NCI-H526 (cell line): Measurements from ENCODE around the gene PLEKHH1.

Experiments
- DNase-seq, 2 experiments: peaks; one replicate each; lab custom pipeline; 2025; lab: John Stamatoyannopoulos, UW

The PLEKHH1 gene

GRCh38 chr14:67567654-67568053 is 34.6 kb downstream of the PLEKHH1 start:
- DNase-seq, result no peak

GRCh38 chr14:67569011-67569650 is 36.0 kb downstream of the PLEKHH1 start:
- DNase-seq, result no peak

- DNase-seq, result no peak
Observed at GRCh38 chr14:67569651-67570290, 36.7 kb downstream of the PLEKHH1 start.

- DNase-seq, result peak; percentile 29 to 36
Observed at GRCh38 chr14:67570453-67570852, 37.4 kb downstream of the PLEKHH1 start.

- DNase-seq, result peak; percentile 20 to 74
Observed at GRCh38 chr14:67571275-67571990, 38.3 kb downstream of the PLEKHH1 start.

GRCh38 chr14:67571991-67572323 is 38.9 kb downstream of the PLEKHH1 start:
- DNase-seq, result no peak

- no peak for DNase-seq
Observed at GRCh38 chr14:67572608-67573007, 39.5 kb downstream of the PLEKHH1 start.

- DNase-seq, result no peak
Observed at GRCh38 chr14:67573228-67574010, 40.3 kb downstream of the PLEKHH1 start.

GRCh38 chr14:67574156-67574555 is 41.1 kb downstream of the PLEKHH1 start:
- no peak for DNase-seq

- DNase-seq, result no peak
Observed at GRCh38 chr14:67574806-67575205, 41.7 kb downstream of the PLEKHH1 start.

GRCh38 chr14:67575684-67576083 is 42.6 kb downstream of the PLEKHH1 start:
- DNase-seq, result no peak

- no peak for DNase-seq
Observed at GRCh38 chr14:67576216-67576955, 43.3 kb downstream of the PLEKHH1 start.

- DNase-seq, result no peak
Observed at GRCh38 chr14:67577181-67577808, 44.2 kb downstream of the PLEKHH1 start.

- DNase-seq, result no peak
Observed at GRCh38 chr14:67577909-67578749, 45.0 kb downstream of the PLEKHH1 start.

- DNase-seq, result no peak
Observed at GRCh38 chr14:67579040-67579439, 46.0 kb downstream of the PLEKHH1 start.

GRCh38 chr14:67579636-67580035 is 46.5 kb downstream of the PLEKHH1 start:
- no peak for DNase-seq

GRCh38 chr14:67580336-67581171 is 47.5 kb downstream of the PLEKHH1 start:
- DNase-seq, result no peak

- no peak for DNase-seq
Observed at GRCh38 chr14:67581643-67582042, 48.6 kb downstream of the PLEKHH1 start.

GRCh38 chr14:67582061-67582460 is 49.0 kb downstream of the PLEKHH1 start:
- no peak for DNase-seq
